Thyroid gland (tissue), 4 donors: ENCODE measurements around the gene CLEC4G. TPM values are rescaled to one million over a fixed set of nuclear protein-coding genes. Genes with fewer than 3 reads are reported as not detected.

Source experiments
- DNase-seq, 2 donors: peaks; one replicate each; pipeline ENCODE4 v3.0.0-alpha.2; 2019
- H3K27ac ChIP-seq, 3 donors: fragments of 200-600 bp; sonication (generic); 1 replicate in 2 of 3; 2 replicates in 1 of 3; pipeline ENCODE4 v1.5.1; 2016 to 2019; ENCODE audit warnings: mild to moderate bottlenecking in 1 of 3, moderate library complexity in 1 of 3
- H3K27me3 ChIP-seq: fragments of 200-600 bp; sonication (generic); one replicate; pipeline ENCODE4 v1.5.1; 2019
- H3K36me3 ChIP-seq, 2 donors: fragments of 200-600 bp; sonication (generic); one replicate each; pipeline ENCODE4 v1.5.1; 2016 to 2019
- H3K4me1 ChIP-seq, 2 donors: fragments of 200-600 bp; sonication (generic); one replicate each; pipeline ENCODE4 v1.5.1; 2017 to 2019
- H3K4me3 ChIP-seq, 3 donors: fragments of 200-600 bp; sonication (generic); replicated peaks in 1 of 3; 1 replicate in 2 of 3; 2 replicates in 1 of 3; pipeline ENCODE4 v1.5.1; 2016; ENCODE audit warnings: mild to moderate bottlenecking in 1 of 3
- H3K9me3 ChIP-seq: fragments of 200-600 bp; sonication (generic); one replicate; pipeline ENCODE4 v1.5.1; 2017
- POLR2A ChIP-seq, 2 donors: fragments of 450-650 bp; IDR thresholded peaks; one replicate each; pipeline ENCODE4 v1.6.1; 2017; ENCODE audit warnings: antibody characterized with exemption in 2 of 2, mild to moderate bottlenecking in 2 of 2, moderate library complexity in 1 of 2
- WGBS, 2 donors: methylation state at CpG; one replicate each; pipeline ENCODE4 v1.1.5; 2017; 5-methylcytosine and 5-hydroxymethylcytosine counted together
- intact Hi-C: fragments of 100-400 bp; cut with DNase I; formaldehyde crosslinking; loops from one replicate; pipeline ENCODE4 v1.15.1; 2023
- total RNA-seq, 4 donors: library from RNA; depleted of rRNA; stranded (reverse); fragments of >200 nt; gene quantifications; one replicate each; pipeline ENCODE4 v1.2.3, GENCODE V29; 2016
- TF ChIP-seq, protein P1 (sequence below), 6 experiments: fragments of 200-600 bp in 3 of 6; fragments of 450-650 bp in 3 of 6; sonication (generic) in 3 of 6; IDR thresholded peaks; one replicate each; pipeline ENCODE4 v1.5.1; 2016 to 2019; ENCODE audit warnings: antibody characterized with exemption in 6 of 6, mild to moderate bottlenecking in 2 of 6, inconsistent platforms in 1 of 6, moderate library complexity in 1 of 6

The CLEC4G gene
- total RNA-seq, 4 donors from 2014 or later = 0.22 to 2.0 (median 0.81) TPM

DNA sequence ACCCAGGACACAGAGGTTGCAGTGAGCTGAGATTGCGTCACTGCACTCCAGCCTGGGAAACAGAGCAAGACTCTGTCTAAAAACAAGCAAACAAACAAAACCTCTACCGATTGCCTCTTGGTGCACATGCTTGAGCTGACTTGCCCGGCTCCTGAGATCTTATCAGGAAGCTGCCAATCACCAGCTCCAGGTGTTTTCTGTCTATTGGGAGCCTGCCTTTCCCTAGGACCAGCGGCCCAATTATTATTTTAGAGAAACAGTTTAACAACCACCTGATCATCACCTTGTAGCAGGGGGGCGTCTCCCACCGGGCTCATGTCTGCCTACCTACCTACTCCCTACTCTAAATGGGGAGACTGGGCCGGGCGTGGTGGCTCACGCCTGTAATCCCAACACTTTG, 41.9 kb upstream of the CLEC4G start:
- Histone ChIP-seq H3K27me3 (no peaks in the 10 kb centered on the region), H3K4me1 (no peaks in the 10 kb centered on the region), H3K27ac (no peak overlapping the region), H3K36me3 (no peaks in the 10 kb centered on the region), H3K9me3 (no peaks in the 10 kb centered on the region), H3K4me3 (no peak overlapping the region)
- 65 to 72% methylated on average over 9 of the region's 9 CpGs for WGBS, 2 donors
- intact Hi-C loops = no loop called here
- TF ChIP-seq POLR2A (IDR thresholded peaks at IDR 0.05) = no peak
- TF ChIP-seq, protein P1, sequence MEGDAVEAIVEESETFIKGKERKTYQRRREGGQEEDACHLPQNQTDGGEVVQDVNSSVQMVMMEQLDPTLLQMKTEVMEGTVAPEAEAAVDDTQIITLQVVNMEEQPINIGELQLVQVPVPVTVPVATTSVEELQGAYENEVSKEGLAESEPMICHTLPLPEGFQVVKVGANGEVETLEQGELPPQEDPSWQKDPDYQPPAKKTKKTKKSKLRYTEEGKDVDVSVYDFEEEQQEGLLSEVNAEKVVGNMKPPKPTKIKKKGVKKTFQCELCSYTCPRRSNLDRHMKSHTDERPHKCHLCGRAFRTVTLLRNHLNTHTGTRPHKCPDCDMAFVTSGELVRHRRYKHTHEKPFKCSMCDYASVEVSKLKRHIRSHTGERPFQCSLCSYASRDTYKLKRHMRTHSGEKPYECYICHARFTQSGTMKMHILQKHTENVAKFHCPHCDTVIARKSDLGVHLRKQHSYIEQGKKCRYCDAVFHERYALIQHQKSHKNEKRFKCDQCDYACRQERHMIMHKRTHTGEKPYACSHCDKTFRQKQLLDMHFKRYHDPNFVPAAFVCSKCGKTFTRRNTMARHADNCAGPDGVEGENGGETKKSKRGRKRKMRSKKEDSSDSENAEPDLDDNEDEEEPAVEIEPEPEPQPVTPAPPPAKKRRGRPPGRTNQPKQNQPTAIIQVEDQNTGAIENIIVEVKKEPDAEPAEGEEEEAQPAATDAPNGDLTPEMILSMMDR (IDR thresholded peaks at IDR 0.05) = no peak
- no peak for DNase-seq

DNA sequence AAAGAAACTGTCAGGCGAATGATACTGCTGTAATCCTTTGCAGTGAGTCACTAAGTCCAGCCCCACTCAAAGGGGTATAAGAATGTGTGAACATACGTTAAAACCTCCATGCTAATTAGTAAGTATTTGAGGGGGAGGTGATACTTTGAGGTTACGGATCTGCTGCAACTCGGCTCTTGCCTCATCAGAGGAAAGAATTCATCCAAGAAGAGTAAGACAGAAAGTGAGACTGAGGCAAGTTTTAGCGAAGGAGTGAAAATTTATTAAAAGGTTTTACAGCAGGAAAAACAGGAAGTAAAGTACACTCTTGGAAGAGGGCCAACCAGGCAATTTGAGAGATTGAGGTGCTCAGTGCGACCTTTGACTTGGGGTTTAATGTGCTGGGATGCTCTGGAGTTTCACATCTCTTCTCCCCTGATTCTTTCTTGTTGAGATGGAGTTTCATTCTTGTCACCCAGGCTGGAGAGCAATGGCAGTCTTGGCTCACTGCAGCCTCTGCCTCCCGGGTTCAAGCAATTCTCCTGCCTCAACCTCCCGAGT, 40.9 kb upstream of the CLEC4G start:
- WGBS, 2 donors = 51 to 55% methylated on average over 8 of the region's 8 CpGs
- Histone ChIP-seq H3K4me3 (no peak overlapping the region), H3K4me1 (no peaks in the 10 kb centered on the region), H3K9me3 (no peaks in the 10 kb centered on the region), H3K27ac (no peak overlapping the region), H3K36me3 (no peaks in the 10 kb centered on the region), H3K27me3 (no peaks in the 10 kb centered on the region)
- TF ChIP-seq, protein P1 (IDR thresholded peaks at IDR 0.05) = no peak
- TF ChIP-seq POLR2A (IDR thresholded peaks at IDR 0.05) = no peak
- no peak for DNase-seq
- intact Hi-C loops = no loop called here

DNA sequence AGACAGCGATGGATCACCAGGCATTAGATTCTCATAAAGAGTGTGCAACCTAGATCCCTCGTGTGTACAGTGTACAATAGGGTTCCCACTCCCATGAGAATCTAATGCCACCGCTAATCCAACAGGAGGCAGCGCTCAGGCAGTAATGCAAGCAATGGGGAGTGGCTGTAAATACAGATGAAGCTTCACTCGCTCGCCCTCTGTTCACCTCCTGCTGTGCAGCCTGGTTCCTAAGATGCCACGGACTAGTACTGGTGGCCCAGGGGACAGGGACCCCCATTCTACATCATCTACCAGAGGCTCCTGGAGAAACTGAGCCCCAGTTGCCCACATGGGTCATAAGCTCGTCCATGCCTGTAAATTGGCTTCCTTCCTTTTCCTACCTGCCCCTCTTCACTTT, 39.2 kb upstream of the CLEC4G start:
- H3K27ac ChIP-seq = no peak overlapping the region
- H3K36me3 ChIP-seq = no peaks in the 10 kb centered on the region
- H3K9me3 ChIP-seq = no peaks in the 10 kb centered on the region
- no peaks in the 10 kb centered on the region for H3K27me3 ChIP-seq
- DNase-seq = no peak
- TF ChIP-seq, protein P1 (IDR thresholded peaks at IDR 0.05) = no peak
- WGBS, 2 donors = 59 to 62% methylated on average over 8 of the region's 8 CpGs
- H3K4me3 ChIP-seq = no peak overlapping the region
- no peaks in the 10 kb centered on the region for H3K4me1 ChIP-seq
- intact Hi-C loops = no loop called here

DNA sequence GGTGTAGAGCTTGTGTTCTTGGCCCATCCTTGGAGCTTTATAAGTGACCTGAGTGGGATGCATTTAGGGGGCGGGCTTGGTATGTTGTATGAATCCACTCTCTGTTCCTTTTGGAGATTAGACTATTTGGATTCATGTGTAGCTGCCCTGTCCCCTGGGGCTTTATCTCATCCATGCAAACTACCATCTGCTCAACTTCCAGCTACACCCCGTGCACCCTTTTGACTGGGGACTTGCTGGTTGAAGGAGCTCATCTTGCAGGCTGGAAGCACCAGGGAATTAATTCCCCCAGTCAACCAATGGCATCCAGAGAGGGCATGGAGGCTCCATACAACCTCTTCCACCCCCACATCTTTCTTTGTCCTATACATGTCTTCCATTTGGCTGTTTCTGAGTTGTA, 37.3 kb upstream of the CLEC4G start:
- no peak for TF ChIP-seq POLR2A (IDR thresholded peaks at IDR 0.05)
- TF ChIP-seq, protein P1 (IDR thresholded peaks at IDR 0.05) = no peak
- H3K36me3 ChIP-seq = no peaks in the 10 kb centered on the region
- 78 to 85% methylated on average over 2 of the region's 2 CpGs for WGBS, 2 donors
- intact Hi-C loops = no loop called here
- no peak for DNase-seq
- H3K27me3 ChIP-seq = no peaks in the 10 kb centered on the region
- H3K4me3 ChIP-seq = no peak overlapping the region
- H3K9me3 ChIP-seq = no peaks in the 10 kb centered on the region
- H3K4me1 ChIP-seq = no peaks in the 10 kb centered on the region
- no peak overlapping the region for H3K27ac ChIP-seq

DNA sequence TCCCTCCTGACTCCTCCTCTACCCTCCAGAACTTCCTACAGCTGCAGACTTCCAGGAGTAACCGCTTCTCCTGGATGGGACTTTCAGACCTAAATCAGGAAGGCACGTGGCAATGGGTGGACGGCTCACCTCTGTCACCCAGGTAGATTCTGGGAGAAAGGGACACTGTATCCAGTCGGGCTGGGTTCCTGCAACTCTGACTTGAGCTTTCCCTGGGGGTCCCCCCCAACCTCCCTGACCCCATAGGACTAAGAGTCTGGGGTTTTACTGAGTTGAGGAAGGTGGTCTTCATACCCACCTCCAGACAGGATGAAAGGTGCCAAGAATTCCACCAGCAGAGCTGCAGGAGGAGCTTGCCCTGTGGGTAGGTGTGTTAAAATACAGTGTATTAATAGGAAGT, 35.6 kb upstream of the CLEC4G start:
- H3K27me3 ChIP-seq = no peaks in the 10 kb centered on the region
- intact Hi-C loops = no loop called here
- WGBS, 2 donors = 84 to 92% methylated on average over 4 of the region's 4 CpGs
- H3K4me1 ChIP-seq = no peaks in the 10 kb centered on the region
- DNase-seq = no peak
- no peak overlapping the region for H3K4me3 ChIP-seq
- H3K36me3 ChIP-seq = no peaks in the 10 kb centered on the region
- TF ChIP-seq POLR2A (IDR thresholded peaks at IDR 0.05) = no peak
- TF ChIP-seq, protein P1 (IDR thresholded peaks at IDR 0.05) = no peak
- H3K27ac ChIP-seq = no peak overlapping the region
- no peaks in the 10 kb centered on the region for H3K9me3 ChIP-seq
